Heart right ventricle (tissue), 16 donors: ENCODE measurements around the gene HPCAL1. TPM values are rescaled to one million over a fixed set of nuclear protein-coding genes. Genes with fewer than 3 reads are reported as not detected.

Experiments used
- ATAC-seq, 8 donors: fragments of 200-7000 bp; cut with Tn5 transposase; one replicate each; pipeline ENCODE4 v1.9.1; 2020; ENCODE audit warnings: mild to moderate bottlenecking in 8 of 8, moderate library complexity in 8 of 8, moderate number of reproducible peaks in 1 of 8
- DNase-seq, 2 donors: peaks; one replicate each; pipeline ENCODE4 v3.0.0-alpha.2; 2020
- H3K27ac ChIP-seq, 10 donors: fragments of 200-600 bp; sonication (generic) in 2 of 10; one replicate each; pipeline versions ENCODE4 v1.5.0 to v1.8.0; 2020 to 2022; ENCODE audit warnings: mild to moderate bottlenecking in 3 of 10
- H3K27me3 ChIP-seq, 7 donors: fragments of 200-600 bp; one replicate each; pipeline ENCODE4 v1.8.0; 2021 to 2022; ENCODE audit warnings: mild to moderate bottlenecking in 2 of 7
- H3K36me3 ChIP-seq, 9 donors: fragments of 200-600 bp; sonication (generic) in 1 of 9; one replicate each; pipeline versions ENCODE4 v1.5.0 to v1.8.0; 2020 to 2022; ENCODE audit warnings: mild to moderate bottlenecking in 2 of 9
- H3K4me1 ChIP-seq, 9 donors: fragments of 200-600 bp; sonication (generic) in 1 of 9; one replicate each; pipeline versions ENCODE4 v1.5.0 to v1.8.0; 2020 to 2022; ENCODE audit warnings: mild to moderate bottlenecking in 4 of 9
- H3K4me3 ChIP-seq, 10 donors: fragments of 200-600 bp; sonication (generic) in 2 of 10; one replicate each; pipeline versions ENCODE4 v1.5.0 to v1.8.0; 2020 to 2022; ENCODE audit warnings: mild to moderate bottlenecking in 7 of 10, moderate library complexity in 2 of 10
- H3K9me3 ChIP-seq, 11 donors: fragments of 200-600 bp in 10 of 11; sonication (generic) in 2 of 11; one replicate each; pipeline versions ENCODE4 v1.5.0 to v1.8.0; 2013 to 2022; ENCODE audit warnings: mild to moderate bottlenecking in 2 of 11, control low read depth in 1 of 11, moderate library complexity in 1 of 11
- WGBS, 2 donors: extraction: QIAGEN DNeasy Blood & Tissue Kit; methylation state at CpG; one replicate each; pipeline ENCODE4 v1.1.7; 2013; ENCODE audit warnings: inconsistent platforms in 1 of 2; 5-methylcytosine and 5-hydroxymethylcytosine counted together
- intact Hi-C, 10 donors: fragments of 100-400 bp; cut with DNase I; formaldehyde crosslinking; loops; one replicate each; pipeline versions ENCODE4 v1.11.1 to v1.14.2; 2022
- polyA plus RNA-seq, 2 donors: library from polyadenylated mRNA; stranded (reverse); fragments of 200-250 nt; gene quantifications; one replicate each; pipeline ENCODE4 v1.2.3, GENCODE V29; 2013
- total RNA-seq, 10 donors: library from RNA; stranded (reverse); fragmentation: NEBNext Ultra II Directional in 3 of 10; extraction: Animal tissue kit (Norgen Biotek cat#: 25700) in 3 of 10; gene quantifications; one replicate each; pipeline versions ENCODE4 v1.2.1 to v1.2.4, GENCODE V29; 2021 to 2023
- TF ChIP-seq, protein P1 (sequence below), 9 donors: fragments of 200-600 bp; sonication (generic) in 2 of 9; IDR thresholded peaks; one replicate each; pipeline versions ENCODE4 v1.5.0 to v1.8.0; 2021 to 2022; ENCODE audit warnings: antibody characterized with exemption in 9 of 9, mild to moderate bottlenecking in 5 of 9, moderate library complexity in 1 of 9
- donor health status: Arrhythmogenic right ventricular cardiomyopathy.
- donor health status: ischemic (EF 13 %, LVEDD 7.1; RV severe dilation, severe dysfunction).
- donor health status: healthy with polysubstance abuse.
- donor health status: DM: no; HTN: yes; CAD: no.
- donor health status: DM: no; HTN: no; CAD: no.
- donor health status: ischemic (EF 25% LVEDD 6.9; RV normal size, moderate dysfunction).
- donor health status: ischemic (EF 25% LVEDD 5.7; RV mildly dilated, moderate dysfunction).
- donor health status: healthy.
- donor health status: DM: yes; HTN: yes; CAD: no.
- donor health status: Ischemic cardiomyopathy.
- donor health status: ischemic (EF 35%, LVEDD 5.7; RV mildly dilated, moderate dysfunction).
- donor health status: nonischemic (EF 11% LVEDD 7.7; RV severe dilation, severe dysfunction).
- donor health status: DM: yes; HTN: yes; CAD: no.
- donor health status: PGD.
- donor health status: ischemic (EF 29% LVEDD 5.4; RV normal size, mild dysfunction).
- donor health status: nonischemic (EF 23%, LVEDD 6.1; RV moderate dilation, normal function).

Gene HPCAL1
- total and polyA plus RNA-seq, 12 donors: 15.8 to 49.2 (median 27.5) TPM

DNA sequence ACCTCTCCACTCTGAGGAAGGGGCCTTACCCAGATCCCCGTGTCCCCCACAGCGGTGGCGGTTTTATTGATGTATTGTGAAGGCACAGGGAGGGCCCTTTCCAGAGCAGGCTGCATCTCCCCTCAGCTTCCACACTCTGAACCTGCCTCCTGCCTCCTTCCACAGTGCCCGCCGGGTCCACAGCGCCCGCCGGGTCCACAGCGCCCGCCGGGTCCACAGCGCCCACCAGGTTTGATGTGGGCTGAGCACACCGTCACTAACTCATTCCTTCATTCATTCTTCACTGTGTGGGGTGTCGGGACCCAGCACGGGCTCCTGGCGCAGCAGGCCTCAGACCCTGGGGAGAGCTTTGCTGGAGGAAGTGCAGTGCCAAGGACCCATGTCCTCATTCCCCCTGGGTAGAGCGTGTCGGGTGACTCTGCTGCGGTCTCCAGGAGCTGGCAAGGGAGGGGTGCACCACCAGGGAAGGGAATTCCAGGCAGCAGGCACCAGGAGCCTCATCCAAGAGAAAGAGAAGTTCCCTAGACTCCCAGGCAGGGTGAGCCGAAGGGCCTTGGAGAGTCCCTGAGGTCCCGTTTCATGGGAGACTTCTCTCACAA, 57.1 kb downstream of the HPCAL1 start:
- no peaks in the 10 kb centered on the region for H3K27me3 ChIP-seq
- ATAC-seq: no peak
- no peak for DNase-seq
- TF ChIP-seq, protein P1, sequence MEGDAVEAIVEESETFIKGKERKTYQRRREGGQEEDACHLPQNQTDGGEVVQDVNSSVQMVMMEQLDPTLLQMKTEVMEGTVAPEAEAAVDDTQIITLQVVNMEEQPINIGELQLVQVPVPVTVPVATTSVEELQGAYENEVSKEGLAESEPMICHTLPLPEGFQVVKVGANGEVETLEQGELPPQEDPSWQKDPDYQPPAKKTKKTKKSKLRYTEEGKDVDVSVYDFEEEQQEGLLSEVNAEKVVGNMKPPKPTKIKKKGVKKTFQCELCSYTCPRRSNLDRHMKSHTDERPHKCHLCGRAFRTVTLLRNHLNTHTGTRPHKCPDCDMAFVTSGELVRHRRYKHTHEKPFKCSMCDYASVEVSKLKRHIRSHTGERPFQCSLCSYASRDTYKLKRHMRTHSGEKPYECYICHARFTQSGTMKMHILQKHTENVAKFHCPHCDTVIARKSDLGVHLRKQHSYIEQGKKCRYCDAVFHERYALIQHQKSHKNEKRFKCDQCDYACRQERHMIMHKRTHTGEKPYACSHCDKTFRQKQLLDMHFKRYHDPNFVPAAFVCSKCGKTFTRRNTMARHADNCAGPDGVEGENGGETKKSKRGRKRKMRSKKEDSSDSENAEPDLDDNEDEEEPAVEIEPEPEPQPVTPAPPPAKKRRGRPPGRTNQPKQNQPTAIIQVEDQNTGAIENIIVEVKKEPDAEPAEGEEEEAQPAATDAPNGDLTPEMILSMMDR (IDR thresholded peaks at IDR 0.05): no peak
- no peak overlapping the region for H3K4me3 ChIP-seq
- no peak overlapping the region for H3K27ac ChIP-seq
- peaks cover 0 to 58% (median 15%) of the 10 kb centered on the region in 9 donors for H3K4me1 ChIP-seq
- no peaks in the 10 kb centered on the region for H3K9me3 ChIP-seq
- intact Hi-C loops: no loop called here
- WGBS, 2 donors: 92 to 95% methylated on average over 21 of the region's 21 CpGs
- H3K36me3 ChIP-seq: peaks cover 0 to 17% (median 0%) of the 10 kb centered on the region in 9 donors

DNA sequence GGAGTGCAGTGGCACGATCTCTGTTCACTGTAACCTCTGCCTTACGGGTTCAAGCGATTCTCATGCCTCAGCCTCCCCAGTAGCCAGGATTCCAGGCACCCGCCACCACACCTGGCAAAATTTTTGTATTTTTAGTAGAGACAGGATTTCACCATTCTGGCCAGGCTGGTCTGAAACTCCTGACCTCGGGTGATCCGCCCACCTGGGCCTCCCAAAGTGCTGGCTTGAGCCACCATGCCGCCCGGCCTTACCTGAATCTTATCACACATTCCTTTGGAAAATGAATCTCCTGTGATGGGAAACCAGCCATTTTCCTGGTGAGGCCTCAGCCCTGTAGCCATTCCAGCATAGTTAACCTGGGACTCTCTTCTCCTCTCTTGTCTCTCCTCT, 57.8 kb downstream of the HPCAL1 start:
- no peaks in the 10 kb centered on the region for H3K27me3 ChIP-seq
- intact Hi-C loops: no loop called here
- no peak overlapping the region for H3K27ac ChIP-seq
- ATAC-seq: no peak
- TF ChIP-seq, protein P1 (IDR thresholded peaks at IDR 0.05): no peak
- no peaks in the 10 kb centered on the region for H3K9me3 ChIP-seq
- peaks cover 0 to 58% (median 15%) of the 10 kb centered on the region in 9 donors for H3K4me1 ChIP-seq
- no peak for DNase-seq
- H3K36me3 ChIP-seq: peaks cover 0 to 16% (median 0%) of the 10 kb centered on the region in 9 donors
- 96% methylated on average over 8 of the region's 8 CpGs for WGBS, 2 donors
- H3K4me3 ChIP-seq: no peak overlapping the region

DNA sequence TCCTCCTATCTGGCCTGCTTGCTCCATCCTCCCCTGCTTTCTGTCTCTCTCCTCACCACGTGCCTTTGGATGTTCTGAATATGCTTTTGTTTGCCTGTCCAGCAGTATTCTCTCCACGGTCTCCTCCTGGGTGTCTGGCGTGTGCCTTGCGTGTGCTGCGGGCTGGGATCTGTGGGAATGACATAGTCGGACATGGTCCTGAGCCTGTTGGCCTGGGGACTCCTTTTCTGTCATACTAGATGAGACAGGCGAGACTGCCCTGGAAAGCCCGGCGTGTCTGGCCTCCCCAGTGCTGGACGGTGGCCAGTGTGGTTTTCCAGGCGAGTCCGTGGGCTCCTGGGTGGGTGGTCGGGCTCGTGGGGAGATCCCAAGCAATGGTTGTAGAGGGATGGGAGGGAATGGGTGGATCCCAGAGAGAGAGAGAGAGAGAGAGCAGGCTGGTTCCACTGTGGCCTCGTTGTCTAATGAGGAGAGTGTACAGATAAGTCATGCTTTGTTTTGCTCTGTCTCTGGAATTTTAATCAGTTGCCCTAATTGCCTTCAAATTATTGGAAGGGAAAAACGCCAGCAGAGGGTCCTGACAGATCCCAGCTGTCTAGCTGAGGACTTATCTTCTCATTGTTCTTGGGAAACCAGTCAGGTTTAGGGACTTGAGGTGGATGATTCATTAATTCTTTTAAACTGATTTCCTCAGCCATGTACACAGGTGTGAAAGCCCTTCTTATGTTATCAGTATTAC, 58.3 kb downstream of the HPCAL1 start:
- no peaks in the 10 kb centered on the region for H3K27me3 ChIP-seq
- WGBS, 2 donors: 58 to 68% methylated on average over 16 of the region's 16 CpGs

DNA sequence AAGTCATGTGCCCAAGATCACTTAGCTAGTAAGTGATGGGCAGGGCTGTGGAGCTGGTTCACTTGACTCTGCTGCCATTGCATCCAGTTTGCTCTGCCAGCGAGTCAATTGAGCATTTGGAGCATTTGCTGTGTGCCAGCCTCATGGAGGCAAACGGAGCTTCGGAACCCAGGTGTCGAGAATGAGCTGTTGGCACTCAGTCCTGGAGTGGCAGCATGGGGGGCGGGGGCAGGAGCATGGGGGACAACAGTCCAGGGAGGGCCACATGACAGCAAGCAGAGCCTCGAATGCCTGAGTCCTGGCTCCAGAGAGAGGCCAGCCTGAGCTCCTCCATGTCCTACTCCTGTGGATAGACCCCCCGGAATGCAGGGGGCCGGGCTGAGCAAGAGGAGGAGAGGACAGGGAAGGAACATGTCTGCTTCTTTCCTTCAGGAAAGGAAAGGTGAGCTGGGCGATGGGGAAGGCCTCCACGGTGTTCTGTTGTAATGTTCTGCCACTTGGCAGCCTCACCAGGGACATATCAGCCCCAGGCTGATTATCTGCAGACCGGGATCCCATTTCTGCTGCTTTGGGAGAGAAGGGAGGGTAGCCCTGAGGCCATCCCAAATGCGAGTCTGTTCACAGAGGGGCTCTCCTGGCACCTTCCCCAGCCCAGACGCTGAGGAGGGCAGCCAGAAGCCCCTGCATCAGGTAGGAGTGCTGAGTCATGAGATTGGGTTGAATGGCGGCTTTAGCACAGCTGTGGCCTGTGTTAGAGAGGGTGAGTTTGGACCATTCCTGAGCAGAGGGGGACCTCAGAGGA, 59.6 kb downstream of the HPCAL1 start:
- ATAC-seq: peak in 5 of 8 donors; percentile 8 to 53 (median 36)

More for the DNA sequence above, 58.3 kb downstream of the HPCAL1 start:
- no peaks in the 10 kb centered on the region for H3K9me3 ChIP-seq
- H3K27ac ChIP-seq: no peak overlapping the region
- intact Hi-C loops: no loop called here
- peaks cover 0 to 16% (median 0%) of the 10 kb centered on the region in 9 donors for H3K36me3 ChIP-seq
- no peak for ATAC-seq
- TF ChIP-seq, protein P1 (IDR thresholded peaks at IDR 0.05): no peak
- H3K4me1 ChIP-seq: peaks cover 0 to 58% (median 15%) of the 10 kb centered on the region in 9 donors
- H3K4me3 ChIP-seq: no peak overlapping the region
- no peak for DNase-seq

More for the DNA sequence above, 59.6 kb downstream of the HPCAL1 start:
- no peak for DNase-seq
- Histone ChIP-seq H3K36me3 (peaks cover 0 to 16% (median 0%) of the 10 kb centered on the region in 9 donors), H3K4me1 (peaks cover 0 to 51% (median 15%) of the 10 kb centered on the region in 9 donors), H3K27me3 (no peaks in the 10 kb centered on the region), H3K9me3 (no peaks in the 10 kb centered on the region), H3K27ac (no peak overlapping the region), H3K4me3 (no peak overlapping the region)
- 53 to 63% methylated on average over 14 of the region's 14 CpGs for WGBS, 2 donors
- TF ChIP-seq, protein P1 (IDR thresholded peaks at IDR 0.05): no peak
- intact Hi-C loops: no loop called here
